GM20000 (cell line): ENCODE measurements around the gene OR4E1.

Experiments used
- DNase-seq: peaks from one replicate; pipeline ENCODE4 v3.0.0; 2012; ENCODE audit warnings: low spot score
- CTCF ChIP-seq: IDR thresholded peaks from 2 replicates; pipeline ENCODE4 v1.5.1; 2012; ENCODE audit warnings: mild to moderate bottlenecking, control low read depth; ENCODE audit errors: extremely low read depth, missing control alignments

OR4E1 gene, protein sequence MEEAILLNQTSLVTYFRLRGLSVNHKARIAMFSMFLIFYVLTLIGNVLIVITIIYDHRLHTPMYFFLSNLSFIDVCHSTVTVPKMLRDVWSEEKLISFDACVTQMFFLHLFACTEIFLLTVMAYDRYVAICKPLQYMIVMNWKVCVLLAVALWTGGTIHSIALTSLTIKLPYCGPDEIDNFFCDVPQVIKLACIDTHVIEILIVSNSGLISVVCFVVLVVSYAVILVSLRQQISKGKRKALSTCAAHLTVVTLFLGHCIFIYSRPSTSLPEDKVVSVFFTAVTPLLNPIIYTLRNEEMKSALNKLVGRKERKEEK

GRCh38 chr14:21673718-21674117, at the start of gene OR4E1:
TSS of gene OR4E1 (minus strand) at chr14:21673818. CDS start at chr14:21670935, 2,883 bp downstream.
- no peak for TF ChIP-seq CTCF
- no peak for DNase-seq

- TF ChIP-seq CTCF: no peak
- DNase-seq: no peak
Measured at GRCh38 chr14:21721504-21721903, 47.9 kb upstream of the OR4E1 start.

GRCh38 chr14:21719841-21720240, 46.2 kb upstream of the OR4E1 start:
- no peak for DNase-seq
- no peak for TF ChIP-seq CTCF

GRCh38 chr14:21714318-21714929, 40.8 kb upstream of the OR4E1 start:
- no peak for TF ChIP-seq CTCF
- no peak for DNase-seq

- TF ChIP-seq CTCF: no peak
- DNase-seq: no peak
Measured at GRCh38 chr14:21712036-21712435, 38.4 kb upstream of the OR4E1 start.

GRCh38 chr14:21711360-21711961, 37.8 kb upstream of the OR4E1 start:
- DNase-seq: peak; percentile 54
- peak; percentile 60 for TF ChIP-seq CTCF

DNA sequence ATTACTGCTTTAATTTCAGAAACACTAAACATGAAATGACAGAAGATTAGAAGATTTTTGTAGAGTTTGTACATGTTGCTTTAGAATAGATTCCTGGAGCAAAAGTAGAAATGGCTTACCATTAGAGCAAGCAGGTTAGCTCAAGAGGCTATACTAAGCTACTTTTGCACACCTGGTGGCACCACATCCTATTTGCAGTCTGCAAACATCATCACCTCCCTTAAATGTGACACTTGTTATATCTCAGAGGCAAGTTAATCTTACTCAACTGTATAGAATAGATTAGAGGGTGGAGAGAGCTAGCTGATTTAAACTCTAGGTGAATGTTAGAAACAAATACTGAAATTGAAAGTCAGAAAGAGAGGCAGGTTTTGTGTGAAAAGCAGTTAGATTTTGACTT, 30.7 kb upstream of the OR4E1 start:
- DNase-seq: no peak
- TF ChIP-seq CTCF: no peak
